ENCODE results near the gene SLC24A1. TPM values are rescaled to one million over a fixed set of nuclear protein-coding genes. Genes with fewer than 3 reads are reported as not detected.
A peak's percentile ranks its signal among the peaks of the same experiment; 100 is the strongest.

The SLC24A1 gene
- total RNA-seq, 1 donor from 2014 or later, result 4.7 TPM

GRCh38 chr15:65603559-65603958 is 18.2 kb upstream of the SLC24A1 start:
- Mint-ChIP-seq H3K9me3 (ENCODE audit: unreplicated experiment) (no peaks in the 10 kb centered on the region), H3K27ac (ENCODE audit: unreplicated experiment) (no peak overlapping the region), H3K4me3 (ENCODE audit: unreplicated experiment) (no peak overlapping the region), H3K4me1 (ENCODE audit: low read depth, unreplicated experiment) (no peaks in the 10 kb centered on the region), H3K36me3 (ENCODE audit: unreplicated experiment) (no peaks in the 10 kb centered on the region), H3K27me3 (ENCODE audit: unreplicated experiment) (no peaks in the 10 kb centered on the region)
- no peak for TF ChIP-seq CTCF (IDR thresholded peaks at IDR 0.05; ENCODE audit: partially characterized antibody, unreplicated experiment)
- no peak for DNase-seq

GRCh38 chr15:65610871-65611718 is 10.6 kb upstream of the SLC24A1 start, which contains the start of gene INTS14:
INTS14 (minus strand) TSS chr15:65611131; CDS start chr15:65607380, 3,751 bp downstream.
- peaks cover 4% of the 10 kb centered on the region for H3K9me3 Mint-ChIP-seq (ENCODE audit: unreplicated experiment)
- peaks cover 7% of the 10 kb centered on the region for H3K4me1 Mint-ChIP-seq (ENCODE audit: low read depth, unreplicated experiment)
- H3K27ac Mint-ChIP-seq (ENCODE audit: unreplicated experiment), result peak within 1 kb of the TSS; percentile 97
- peak; percentile 99 for DNase-seq
- H3K4me3 Mint-ChIP-seq (ENCODE audit: unreplicated experiment), result peak within 1 kb of the TSS; percentile 100
- no peaks in the 10 kb centered on the region for H3K36me3 Mint-ChIP-seq (ENCODE audit: unreplicated experiment)
- peaks cover 2% of the 10 kb centered on the region for H3K27me3 Mint-ChIP-seq (ENCODE audit: unreplicated experiment)
- peak; percentile 87 for TF ChIP-seq CTCF (IDR thresholded peaks at IDR 0.05; ENCODE audit: partially characterized antibody, unreplicated experiment)

DNA sequence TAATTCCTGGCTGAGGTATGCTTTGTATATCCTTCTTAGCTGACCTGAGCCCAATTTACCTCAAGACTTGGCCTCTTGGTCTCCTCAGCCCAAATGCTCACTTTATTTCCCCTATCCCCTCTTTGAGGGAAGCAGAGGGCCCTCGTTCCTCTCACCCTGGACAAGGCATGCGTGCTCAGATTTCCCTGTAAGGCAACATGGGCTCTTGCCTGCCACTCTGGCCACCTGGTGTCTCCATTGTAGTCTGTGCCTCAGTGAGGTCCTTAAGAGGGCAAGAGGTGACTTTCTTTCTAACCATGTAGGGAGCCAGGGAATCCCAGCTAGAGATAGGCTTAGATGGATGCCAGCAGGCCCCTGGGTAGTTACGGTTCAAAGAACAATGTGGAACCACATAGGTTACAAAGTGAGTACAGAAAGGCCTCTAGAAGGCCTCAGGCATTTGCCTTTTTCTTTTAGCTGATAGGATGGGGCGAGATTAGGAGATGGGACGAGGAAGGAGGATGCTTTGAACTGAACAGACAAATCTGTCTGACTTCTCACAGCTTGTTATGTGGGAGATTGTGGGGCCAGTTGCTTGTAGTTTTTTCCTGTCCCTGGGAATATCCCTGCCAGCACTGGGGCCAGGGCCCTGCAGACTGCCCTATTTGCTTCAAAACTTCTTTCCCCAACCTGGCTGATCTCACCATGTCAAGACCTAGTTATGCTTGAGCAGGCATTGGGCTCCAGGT is 9.7 kb upstream of the SLC24A1 start:
- no peak for DNase-seq
- peaks cover 7% of the 10 kb centered on the region for H3K4me1 Mint-ChIP-seq (ENCODE audit: low read depth, unreplicated experiment)
- TF ChIP-seq CTCF (IDR thresholded peaks at IDR 0.05; ENCODE audit: partially characterized antibody, unreplicated experiment), result no peak
- no peaks in the 10 kb centered on the region for H3K36me3 Mint-ChIP-seq (ENCODE audit: unreplicated experiment)
- H3K4me3 Mint-ChIP-seq (ENCODE audit: unreplicated experiment), result peak overlapping the region; percentile 100
- peaks cover 2% of the 10 kb centered on the region for H3K27me3 Mint-ChIP-seq (ENCODE audit: unreplicated experiment)
- peak overlapping the region; percentile 67 for H3K27ac Mint-ChIP-seq (ENCODE audit: unreplicated experiment)
- H3K9me3 Mint-ChIP-seq (ENCODE audit: unreplicated experiment), result peaks cover 4% of the 10 kb centered on the region

DNA sequence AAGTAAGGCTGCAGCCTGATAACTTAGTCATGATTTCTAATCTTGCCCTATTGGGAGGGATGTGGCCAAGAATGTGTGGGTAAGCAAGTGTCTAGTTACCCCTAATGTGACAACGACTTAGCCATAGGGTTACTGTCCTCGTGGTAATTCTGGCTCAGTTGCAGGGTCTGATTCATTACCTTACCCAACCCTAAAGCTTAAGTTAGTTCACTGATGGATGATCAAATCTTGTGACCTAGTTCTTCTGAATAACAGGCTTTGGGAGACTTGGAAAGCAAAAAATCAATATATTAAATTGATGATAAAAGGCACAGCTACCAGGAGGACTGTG is 9.2 kb upstream of the SLC24A1 start:
- no peak for DNase-seq
- no peak overlapping the region for H3K4me3 Mint-ChIP-seq (ENCODE audit: unreplicated experiment)
- peaks cover 7% of the 10 kb centered on the region for H3K4me1 Mint-ChIP-seq (ENCODE audit: low read depth, unreplicated experiment)
- peaks cover 2% of the 10 kb centered on the region for H3K27me3 Mint-ChIP-seq (ENCODE audit: unreplicated experiment)
- H3K36me3 Mint-ChIP-seq (ENCODE audit: unreplicated experiment), result no peaks in the 10 kb centered on the region
- H3K27ac Mint-ChIP-seq (ENCODE audit: unreplicated experiment), result no peak overlapping the region
- H3K9me3 Mint-ChIP-seq (ENCODE audit: unreplicated experiment), result peaks cover 4% of the 10 kb centered on the region
- no peak for TF ChIP-seq CTCF (IDR thresholded peaks at IDR 0.05; ENCODE audit: partially characterized antibody, unreplicated experiment)
